ENCODE data around the gene CCNJL. TPM values are rescaled to one million over a fixed set of nuclear protein-coding genes. Genes with fewer than 3 reads are reported as not detected.

CCNJL gene
- total RNA-seq, 1 donor from 2014 or later = 8.4 TPM

- Mint-ChIP-seq H3K9me3 (ENCODE audit: unreplicated experiment) (no peaks in the 10 kb centered on the region), H3K4me3 (ENCODE audit: unreplicated experiment) (no peak overlapping the region), H3K36me3 (ENCODE audit: unreplicated experiment) (no peaks in the 10 kb centered on the region), H3K27me3 (ENCODE audit: unreplicated experiment) (peaks cover 16% of the 10 kb centered on the region), H3K27ac (ENCODE audit: unreplicated experiment) (no peak overlapping the region), H3K4me1 (ENCODE audit: unreplicated experiment) (no peaks in the 10 kb centered on the region)
- TF ChIP-seq CTCF (IDR thresholded peaks at IDR 0.05) = no peak
- no peak for DNase-seq (ENCODE audit: extremely low spot score, unreplicated experiment)
Measured at GRCh38 chr5:160333721-160334120, 21.4 kb upstream of the CCNJL start.

GRCh38 chr5:160330212-160330611 lies 17.8 kb upstream of the CCNJL start:
- DNase-seq (ENCODE audit: extremely low spot score, unreplicated experiment) = no peak

DNA sequence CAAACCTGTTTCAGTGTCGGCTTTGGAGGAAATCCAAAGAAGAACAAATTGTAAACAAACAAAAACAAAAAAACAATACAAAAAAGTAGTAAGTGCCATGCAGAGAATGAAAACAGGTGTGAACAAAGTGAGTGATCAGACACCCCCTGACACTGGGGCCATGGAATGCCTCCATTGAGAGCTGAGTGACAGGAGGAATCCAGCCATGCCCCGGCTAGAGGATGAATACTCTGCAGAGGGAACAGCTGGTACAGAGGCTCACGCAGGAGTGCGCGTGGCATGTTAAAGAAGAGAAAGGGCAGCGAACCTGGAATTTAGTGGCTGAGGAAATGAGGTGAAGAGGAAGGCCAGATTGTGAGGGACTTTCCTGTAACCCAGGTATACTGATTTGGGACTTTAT lies 15.5 kb upstream of the CCNJL start:
- no peak for TF ChIP-seq CTCF (IDR thresholded peaks at IDR 0.05)
- Mint-ChIP-seq H3K4me1 (ENCODE audit: unreplicated experiment) (no peaks in the 10 kb centered on the region), H3K36me3 (ENCODE audit: unreplicated experiment) (no peaks in the 10 kb centered on the region), H3K27ac (ENCODE audit: unreplicated experiment) (no peak overlapping the region), H3K9me3 (ENCODE audit: unreplicated experiment) (no peaks in the 10 kb centered on the region), H3K27me3 (ENCODE audit: unreplicated experiment) (peaks cover 10% of the 10 kb centered on the region), H3K4me3 (ENCODE audit: unreplicated experiment) (no peak overlapping the region)
- no peak for DNase-seq (ENCODE audit: extremely low spot score, unreplicated experiment)

More at GRCh38 chr5:160330212-160330611, 17.8 kb upstream of the CCNJL start:
- Mint-ChIP-seq H3K9me3 (ENCODE audit: unreplicated experiment) (no peaks in the 10 kb centered on the region), H3K36me3 (ENCODE audit: unreplicated experiment) (no peaks in the 10 kb centered on the region), H3K27ac (ENCODE audit: unreplicated experiment) (no peak overlapping the region), H3K27me3 (ENCODE audit: unreplicated experiment) (peaks cover 15% of the 10 kb centered on the region), H3K4me1 (ENCODE audit: unreplicated experiment) (no peaks in the 10 kb centered on the region), H3K4me3 (ENCODE audit: unreplicated experiment) (no peak overlapping the region)
- TF ChIP-seq CTCF (IDR thresholded peaks at IDR 0.05) = no peak

- no peak for DNase-seq (ENCODE audit: extremely low spot score, unreplicated experiment)
- Mint-ChIP-seq H3K27ac (ENCODE audit: unreplicated experiment) (no peak overlapping the region), H3K4me1 (ENCODE audit: unreplicated experiment) (no peaks in the 10 kb centered on the region), H3K27me3 (ENCODE audit: unreplicated experiment) (peaks cover 10% of the 10 kb centered on the region), H3K4me3 (ENCODE audit: unreplicated experiment) (no peak overlapping the region), H3K9me3 (ENCODE audit: unreplicated experiment) (no peaks in the 10 kb centered on the region), H3K36me3 (ENCODE audit: unreplicated experiment) (no peaks in the 10 kb centered on the region)
- no peak for TF ChIP-seq CTCF (IDR thresholded peaks at IDR 0.05)
Measured at GRCh38 chr5:160326981-160327380, 14.6 kb upstream of the CCNJL start.

- Mint-ChIP-seq H3K27ac (ENCODE audit: unreplicated experiment) (no peak overlapping the region), H3K9me3 (ENCODE audit: unreplicated experiment) (no peaks in the 10 kb centered on the region), H3K36me3 (ENCODE audit: unreplicated experiment) (no peaks in the 10 kb centered on the region), H3K4me3 (ENCODE audit: unreplicated experiment) (no peak overlapping the region), H3K4me1 (ENCODE audit: unreplicated experiment) (no peaks in the 10 kb centered on the region), H3K27me3 (ENCODE audit: unreplicated experiment) (peaks cover 12% of the 10 kb centered on the region)
- TF ChIP-seq CTCF (IDR thresholded peaks at IDR 0.05) = no peak
- no peak for DNase-seq (ENCODE audit: extremely low spot score, unreplicated experiment)
Measured at GRCh38 chr5:160325716-160326115, 13.4 kb upstream of the CCNJL start.
